ENCODE measurements around the gene SSR3. TPM values are rescaled to one million over a fixed set of nuclear protein-coding genes. Genes with fewer than 3 reads are reported as not detected.

Gene SSR3
- total and polyA plus RNA-seq, 12 donors, result 47.1 to 479 (median 116) TPM

DNA sequence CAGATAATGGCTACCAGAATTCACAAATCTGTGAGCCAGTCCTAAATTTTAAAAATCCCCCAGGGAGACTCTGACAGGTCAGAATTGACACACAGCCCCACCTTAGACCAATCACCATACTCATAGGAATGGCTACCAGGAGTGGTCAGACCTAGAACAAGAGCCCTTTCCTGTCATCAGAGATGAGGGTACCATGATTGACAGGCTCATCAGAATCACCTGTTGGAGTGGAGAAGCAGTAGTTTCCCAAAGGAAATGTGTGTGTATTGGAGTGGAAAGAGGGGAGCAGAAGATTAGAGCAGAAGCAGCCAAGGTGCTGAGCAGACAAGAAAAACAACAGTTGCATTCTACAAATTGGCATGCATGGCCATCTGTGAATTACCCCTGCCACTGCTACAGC is 27.0 kb upstream of the SSR3 start:
- DNase-seq, result no peak
- intact Hi-C loops (cut with DNase I), result no loop called here
- H3K4me1 ChIP-seq (replicated peaks in 1 of 2), result peaks cover 0 to 6% of the 10 kb centered on the region in 2 donors
- H3K4me3 ChIP-seq, result no peak overlapping the region
- no peak for TF ChIP-seq POLR2A (IDR thresholded peaks at IDR 0.05)
- TF ChIP-seq, protein P1, sequence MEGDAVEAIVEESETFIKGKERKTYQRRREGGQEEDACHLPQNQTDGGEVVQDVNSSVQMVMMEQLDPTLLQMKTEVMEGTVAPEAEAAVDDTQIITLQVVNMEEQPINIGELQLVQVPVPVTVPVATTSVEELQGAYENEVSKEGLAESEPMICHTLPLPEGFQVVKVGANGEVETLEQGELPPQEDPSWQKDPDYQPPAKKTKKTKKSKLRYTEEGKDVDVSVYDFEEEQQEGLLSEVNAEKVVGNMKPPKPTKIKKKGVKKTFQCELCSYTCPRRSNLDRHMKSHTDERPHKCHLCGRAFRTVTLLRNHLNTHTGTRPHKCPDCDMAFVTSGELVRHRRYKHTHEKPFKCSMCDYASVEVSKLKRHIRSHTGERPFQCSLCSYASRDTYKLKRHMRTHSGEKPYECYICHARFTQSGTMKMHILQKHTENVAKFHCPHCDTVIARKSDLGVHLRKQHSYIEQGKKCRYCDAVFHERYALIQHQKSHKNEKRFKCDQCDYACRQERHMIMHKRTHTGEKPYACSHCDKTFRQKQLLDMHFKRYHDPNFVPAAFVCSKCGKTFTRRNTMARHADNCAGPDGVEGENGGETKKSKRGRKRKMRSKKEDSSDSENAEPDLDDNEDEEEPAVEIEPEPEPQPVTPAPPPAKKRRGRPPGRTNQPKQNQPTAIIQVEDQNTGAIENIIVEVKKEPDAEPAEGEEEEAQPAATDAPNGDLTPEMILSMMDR (IDR thresholded peaks at IDR 0.05), result no peak
- no peaks in the 10 kb centered on the region for H3K27me3 ChIP-seq
- H3K9me3 ChIP-seq (replicated peaks in 1 of 3), result no peaks in the 10 kb centered on the region
- H3K27ac ChIP-seq, result no peak overlapping the region
- H3K36me3 ChIP-seq (replicated peaks in 1 of 2), result no peaks in the 10 kb centered on the region

DNA sequence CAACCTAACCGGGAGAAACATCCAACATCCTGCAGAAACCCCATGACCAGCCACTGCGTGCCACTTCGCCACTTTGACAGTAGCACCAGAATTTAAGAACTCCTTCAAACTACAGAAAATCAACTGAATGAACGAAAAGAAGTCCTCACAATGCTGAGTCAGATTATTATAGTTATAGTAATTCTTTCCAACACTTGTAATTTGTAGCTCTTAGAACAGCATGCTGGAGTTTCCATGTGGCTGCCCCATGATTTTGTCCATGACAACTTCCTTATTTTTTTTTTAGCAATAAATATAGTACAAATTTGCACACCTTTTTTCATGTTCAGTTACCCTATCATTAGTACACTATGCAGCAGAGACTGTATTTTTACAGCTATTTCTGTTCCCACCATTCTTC is 26.1 kb upstream of the SSR3 start:
- no peaks in the 10 kb centered on the region for H3K36me3 ChIP-seq (replicated peaks in 1 of 2)
- H3K27ac ChIP-seq, result no peak overlapping the region
- intact Hi-C loops (cut with DNase I), result no loop called here
- no peak for DNase-seq
- H3K4me3 ChIP-seq, result no peak overlapping the region
- WGBS, 4 donors, result 86 to 91% (median 88%) methylated on average over 4 of the region's 4 CpGs
- no peaks in the 10 kb centered on the region for H3K27me3 ChIP-seq
- H3K4me1 ChIP-seq (replicated peaks in 1 of 2), result no peaks in the 10 kb centered on the region
- no peaks in the 10 kb centered on the region for H3K9me3 ChIP-seq (replicated peaks in 1 of 3)
- TF ChIP-seq, protein P1 (IDR thresholded peaks at IDR 0.05), result no peak
- no peak for TF ChIP-seq POLR2A (IDR thresholded peaks at IDR 0.05)

DNA sequence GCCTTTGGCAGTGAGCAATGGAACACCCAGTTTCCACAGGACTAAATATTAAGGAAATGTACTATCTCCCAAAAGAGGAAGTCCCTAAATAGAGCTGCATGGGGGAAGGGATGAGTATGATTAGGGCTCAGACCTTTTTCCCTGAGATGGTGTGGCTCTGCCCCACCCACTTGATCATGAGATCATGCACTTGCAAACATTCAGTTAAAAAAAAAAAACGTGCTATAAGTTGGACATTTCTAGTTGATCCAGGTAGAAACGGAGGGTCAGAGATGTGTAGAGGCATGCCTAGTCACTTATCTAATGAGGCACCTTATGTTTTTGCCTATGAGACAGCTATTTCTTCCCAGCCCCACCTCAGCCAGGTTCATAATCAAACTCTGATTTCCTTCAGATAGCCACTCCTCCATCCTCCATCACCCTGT is 24.5 kb upstream of the SSR3 start:
- H3K9me3 ChIP-seq (replicated peaks in 1 of 3), result no peaks in the 10 kb centered on the region
- no peaks in the 10 kb centered on the region for H3K36me3 ChIP-seq (replicated peaks in 1 of 2)
- WGBS, 4 donors, result 44 to 55% (median 48%) methylated on average over 2 of the region's 2 CpGs
- H3K4me3 ChIP-seq, result no peak overlapping the region
- TF ChIP-seq POLR2A (IDR thresholded peaks at IDR 0.05), result no peak
- TF ChIP-seq, protein P1 (IDR thresholded peaks at IDR 0.05), result no peak
- H3K27ac ChIP-seq, result no peak overlapping the region
- no peaks in the 10 kb centered on the region for H3K4me1 ChIP-seq (replicated peaks in 1 of 2)
- DNase-seq, result peak in 1 of 7 donors; percentile 24
- intact Hi-C loops (cut with DNase I), result no loop called here
- no peaks in the 10 kb centered on the region for H3K27me3 ChIP-seq

DNA sequence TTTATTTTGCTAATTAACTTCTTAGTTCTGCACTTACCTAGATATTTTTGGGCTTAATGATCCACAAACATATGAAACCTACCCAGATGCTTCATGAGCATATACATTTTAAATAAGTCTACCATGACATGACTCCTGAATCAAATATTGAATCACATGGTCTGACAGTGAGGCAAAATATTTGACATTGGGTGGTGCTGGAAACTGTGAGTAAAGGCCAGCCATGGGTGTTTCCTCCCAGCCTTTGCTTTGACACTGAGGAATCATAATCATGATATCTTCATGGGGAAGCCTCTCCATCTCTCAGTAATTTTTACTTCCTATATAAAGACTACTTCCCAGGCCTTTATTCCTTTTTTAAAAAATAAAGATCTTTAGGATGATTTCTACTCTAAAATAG is 22.8 kb upstream of the SSR3 start:
- H3K4me1 ChIP-seq (replicated peaks in 1 of 2), result no peaks in the 10 kb centered on the region
- H3K27ac ChIP-seq, result no peak overlapping the region
- intact Hi-C loops (cut with DNase I), result no loop called here
- no peaks in the 10 kb centered on the region for H3K9me3 ChIP-seq (replicated peaks in 1 of 3)
- H3K4me3 ChIP-seq, result no peak overlapping the region
- no peak for TF ChIP-seq POLR2A (IDR thresholded peaks at IDR 0.05)
- TF ChIP-seq, protein P1 (IDR thresholded peaks at IDR 0.05), result no peak
- no peaks in the 10 kb centered on the region for H3K27me3 ChIP-seq
- H3K36me3 ChIP-seq (replicated peaks in 1 of 2), result no peaks in the 10 kb centered on the region
- no peak for DNase-seq
